Vagina (tissue), 2 donors: ENCODE results near the gene SYMPK.

Experiments
- POLR2A ChIP-seq, 2 donors: fragments of 450-650 bp; IDR thresholded peaks; one replicate each; pipeline ENCODE4 v1.6.1; 2017; ENCODE audit warnings: antibody characterized with exemption in 2 of 2, mild to moderate bottlenecking in 2 of 2, moderate library complexity in 2 of 2
- POLR2AphosphoS5 ChIP-seq, 2 donors: sonication (generic); formaldehyde crosslinking; IDR thresholded peaks; one replicate each; pipeline ENCODE4 v1.9.0; 2017; ENCODE audit warnings: antibody characterized with exemption in 2 of 2, mild to moderate bottlenecking in 2 of 2, low read depth in 1 of 2; ENCODE audit not compliant: insufficient read depth in 1 of 2
- TF ChIP-seq, protein P1 (sequence below), 3 experiments: fragments of 450-650 bp in 2 of 3; fragments of 200-600 bp in 1 of 3; sonication (generic) in 1 of 3; IDR thresholded peaks; one replicate each; pipeline ENCODE4 v1.5.1; 2017 to 2019; ENCODE audit warnings: antibody characterized with exemption in 3 of 3, mild to moderate bottlenecking in 2 of 3, moderate library complexity in 2 of 3

- TF ChIP-seq, protein P1, sequence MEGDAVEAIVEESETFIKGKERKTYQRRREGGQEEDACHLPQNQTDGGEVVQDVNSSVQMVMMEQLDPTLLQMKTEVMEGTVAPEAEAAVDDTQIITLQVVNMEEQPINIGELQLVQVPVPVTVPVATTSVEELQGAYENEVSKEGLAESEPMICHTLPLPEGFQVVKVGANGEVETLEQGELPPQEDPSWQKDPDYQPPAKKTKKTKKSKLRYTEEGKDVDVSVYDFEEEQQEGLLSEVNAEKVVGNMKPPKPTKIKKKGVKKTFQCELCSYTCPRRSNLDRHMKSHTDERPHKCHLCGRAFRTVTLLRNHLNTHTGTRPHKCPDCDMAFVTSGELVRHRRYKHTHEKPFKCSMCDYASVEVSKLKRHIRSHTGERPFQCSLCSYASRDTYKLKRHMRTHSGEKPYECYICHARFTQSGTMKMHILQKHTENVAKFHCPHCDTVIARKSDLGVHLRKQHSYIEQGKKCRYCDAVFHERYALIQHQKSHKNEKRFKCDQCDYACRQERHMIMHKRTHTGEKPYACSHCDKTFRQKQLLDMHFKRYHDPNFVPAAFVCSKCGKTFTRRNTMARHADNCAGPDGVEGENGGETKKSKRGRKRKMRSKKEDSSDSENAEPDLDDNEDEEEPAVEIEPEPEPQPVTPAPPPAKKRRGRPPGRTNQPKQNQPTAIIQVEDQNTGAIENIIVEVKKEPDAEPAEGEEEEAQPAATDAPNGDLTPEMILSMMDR (IDR thresholded peaks at IDR 0.05) = no peak
- TF ChIP-seq POLR2A (IDR thresholded peaks at IDR 0.05) (no peak), POLR2AphosphoS5 (IDR thresholded peaks at IDR 0.05; ENCODE audit: insufficient read depth in 1 of 2, low read depth in 1 of 2) (no peak)
Measured at GRCh38 chr19:45854167-45854778, 8.7 kb downstream of the SYMPK start.
